Vagina (tissue), 2 donors: ENCODE results near the gene SMS. TPM values are rescaled to one million over a fixed set of nuclear protein-coding genes. Genes with fewer than 3 reads are reported as not detected.

ENCODE experiments used
- DNase-seq, 2 donors: peaks; one replicate each; pipeline ENCODE4 v3.0.0-alpha.2; 2017; ENCODE audit errors: extremely low spot score in 2 of 2
- H3K27ac ChIP-seq: fragments of 200-600 bp; sonication (generic); one replicate; pipeline ENCODE4 v1.5.1; 2019
- H3K27me3 ChIP-seq: fragments of 200-600 bp; sonication (generic); one replicate; pipeline ENCODE4 v1.5.1; 2019
- H3K36me3 ChIP-seq, 2 donors: fragments of 200-600 bp; sonication (generic); one replicate each; pipeline ENCODE4 v1.5.1; 2017 to 2019
- H3K4me1 ChIP-seq: fragments of 200-600 bp; sonication (generic); one replicate; pipeline ENCODE4 v1.5.1; 2019
- H3K4me3 ChIP-seq, 2 donors: fragments of 200-600 bp; sonication (generic); 1 replicate in 1 of 2; 2 replicates in 1 of 2; pipeline ENCODE4 v1.5.1; 2016 to 2019
- H3K9me3 ChIP-seq: fragments of 200-600 bp; sonication (generic); one replicate; pipeline ENCODE4 v1.5.1; 2019
- CTCF ChIP-seq, 3 experiments: fragments of 450-650 bp in 2 of 3; fragments of 200-600 bp in 1 of 3; sonication (generic) in 1 of 3; IDR thresholded peaks; one replicate each; pipeline ENCODE4 v1.5.1; 2017 to 2019; ENCODE audit warnings: antibody characterized with exemption in 3 of 3, mild to moderate bottlenecking in 2 of 3, moderate library complexity in 2 of 3
- POLR2A ChIP-seq, 2 donors: fragments of 450-650 bp; IDR thresholded peaks; one replicate each; pipeline ENCODE4 v1.6.1; 2017; ENCODE audit warnings: antibody characterized with exemption in 2 of 2, mild to moderate bottlenecking in 2 of 2, moderate library complexity in 2 of 2
- POLR2AphosphoS5 ChIP-seq, 2 donors: sonication (generic); formaldehyde crosslinking; IDR thresholded peaks; one replicate each; pipeline ENCODE4 v1.9.0; 2017; ENCODE audit warnings: antibody characterized with exemption in 2 of 2, mild to moderate bottlenecking in 2 of 2, low read depth in 1 of 2; ENCODE audit not compliant: insufficient read depth in 1 of 2
- intact Hi-C: fragments of 100-400 bp; cut with DNase I; formaldehyde crosslinking; loops from one replicate; pipeline ENCODE4 v1.15.1; 2023
- total RNA-seq: library from RNA; depleted of rRNA; stranded (reverse); fragments of >200 nt; gene quantifications from one replicate; pipeline ENCODE4 v1.2.3, GENCODE V29; 2016

SMS gene
- total RNA-seq, 1 donor from 2014 or later, result 36.8 TPM

DNA sequence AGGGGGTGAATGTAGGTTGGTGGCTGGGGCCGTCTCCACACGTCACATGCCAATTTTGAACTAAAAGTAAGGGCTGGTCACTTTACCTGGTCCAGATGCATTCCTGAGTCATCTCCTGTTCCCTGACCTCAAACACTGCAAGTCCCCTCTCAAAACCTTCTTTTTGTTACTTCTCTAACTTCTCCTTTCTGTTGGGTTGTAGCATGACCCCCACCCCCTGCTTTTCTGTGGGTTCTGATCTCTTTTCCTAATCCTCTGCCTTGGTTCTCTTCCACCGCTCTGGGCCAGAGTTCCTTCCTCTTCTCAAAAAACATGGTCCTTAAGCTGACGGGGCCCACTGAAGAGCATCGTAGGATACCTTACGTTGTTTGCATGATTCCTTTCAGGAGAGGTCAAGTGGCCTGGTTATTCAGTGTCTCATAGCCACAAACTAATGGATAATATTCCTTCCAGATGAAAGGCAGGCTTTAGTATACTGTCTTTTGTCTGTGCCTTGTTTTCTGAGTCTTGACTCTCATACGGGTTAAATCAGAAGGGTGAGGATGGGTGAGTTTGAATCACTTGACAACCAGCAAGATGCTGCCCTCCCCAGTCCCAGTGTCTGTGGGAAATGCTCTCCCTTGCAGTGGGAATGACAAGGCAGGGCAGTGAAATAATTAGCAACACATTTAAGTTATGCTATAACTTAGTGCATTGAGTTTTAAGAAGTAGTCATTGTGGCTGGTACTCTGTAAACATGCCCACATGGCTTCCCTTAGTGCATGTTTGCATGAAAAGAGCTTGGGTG is 15.1 kb downstream of the SMS start:
- H3K27me3 ChIP-seq, result no peaks in the 10 kb centered on the region
- no peak overlapping the region for H3K27ac ChIP-seq
- H3K4me3 ChIP-seq, result no peak overlapping the region
- H3K4me1 ChIP-seq, result peaks cover 11% of the 10 kb centered on the region
- H3K9me3 ChIP-seq, result no peaks in the 10 kb centered on the region
- no peak for DNase-seq
- no peak for TF ChIP-seq POLR2AphosphoS5 (IDR thresholded peaks at IDR 0.05; ENCODE audit: insufficient read depth in 1 of 2, low read depth in 1 of 2)
- no peak for TF ChIP-seq POLR2A (IDR thresholded peaks at IDR 0.05)
- no peak for TF ChIP-seq CTCF (IDR thresholded peaks at IDR 0.05)
- intact Hi-C loops, result no loop called here
- no peaks in the 10 kb centered on the region for H3K36me3 ChIP-seq

DNA sequence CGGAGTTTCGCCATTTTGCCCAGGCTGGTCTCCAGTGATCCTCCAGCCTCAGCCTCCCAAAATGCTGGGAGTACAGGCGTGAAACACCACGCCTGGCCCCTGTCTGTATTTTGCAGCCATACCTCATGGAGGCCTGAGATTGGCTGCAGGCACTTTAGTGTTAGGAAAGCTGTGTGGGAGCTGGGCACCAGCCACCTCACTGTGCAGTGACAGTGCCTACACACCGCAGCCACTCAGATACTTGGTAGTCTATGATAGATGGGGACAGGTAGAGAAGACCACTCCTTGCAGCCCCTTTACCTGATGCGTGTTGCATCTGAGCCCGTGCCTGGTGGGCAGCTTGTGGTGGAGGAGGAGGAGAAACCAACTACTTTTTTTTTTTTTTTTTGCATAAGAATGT is 16.3 kb downstream of the SMS start:
- H3K27me3 ChIP-seq, result no peaks in the 10 kb centered on the region
- H3K4me3 ChIP-seq, result no peak overlapping the region
- intact Hi-C loops, result no loop called here
- no peak overlapping the region for H3K27ac ChIP-seq
- no peak for DNase-seq
- no peaks in the 10 kb centered on the region for H3K9me3 ChIP-seq
- no peaks in the 10 kb centered on the region for H3K36me3 ChIP-seq
- TF ChIP-seq POLR2A (IDR thresholded peaks at IDR 0.05) (no peak), POLR2AphosphoS5 (IDR thresholded peaks at IDR 0.05; ENCODE audit: insufficient read depth in 1 of 2, low read depth in 1 of 2) (no peak), CTCF (IDR thresholded peaks at IDR 0.05) (no peak)
- peaks cover 11% of the 10 kb centered on the region for H3K4me1 ChIP-seq

DNA sequence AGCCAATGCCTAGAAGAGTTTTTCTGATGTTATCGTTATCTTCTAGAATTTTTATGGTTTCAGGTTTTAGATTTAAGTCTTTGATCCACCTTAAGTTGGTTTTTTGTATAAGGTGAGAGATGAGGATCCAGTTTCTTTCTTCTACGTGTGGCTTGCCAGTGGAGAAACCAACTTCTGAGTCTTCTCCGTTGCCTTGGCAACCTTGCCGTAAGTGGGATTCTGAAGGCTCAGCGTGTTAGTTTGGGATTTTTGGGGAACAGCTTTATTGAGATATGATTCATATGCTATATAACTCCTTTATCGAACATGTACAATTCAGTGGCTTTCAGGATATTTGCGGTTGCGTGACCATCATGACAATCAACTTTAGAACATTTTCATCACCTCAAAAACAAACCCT is 17.7 kb downstream of the SMS start:
- TF ChIP-seq POLR2AphosphoS5 (IDR thresholded peaks at IDR 0.05; ENCODE audit: insufficient read depth in 1 of 2, low read depth in 1 of 2) (no peak), POLR2A (IDR thresholded peaks at IDR 0.05) (no peak), CTCF (IDR thresholded peaks at IDR 0.05) (no peak)
- H3K4me1 ChIP-seq, result peaks cover 11% of the 10 kb centered on the region
- intact Hi-C loops, result no loop called here

DNA sequence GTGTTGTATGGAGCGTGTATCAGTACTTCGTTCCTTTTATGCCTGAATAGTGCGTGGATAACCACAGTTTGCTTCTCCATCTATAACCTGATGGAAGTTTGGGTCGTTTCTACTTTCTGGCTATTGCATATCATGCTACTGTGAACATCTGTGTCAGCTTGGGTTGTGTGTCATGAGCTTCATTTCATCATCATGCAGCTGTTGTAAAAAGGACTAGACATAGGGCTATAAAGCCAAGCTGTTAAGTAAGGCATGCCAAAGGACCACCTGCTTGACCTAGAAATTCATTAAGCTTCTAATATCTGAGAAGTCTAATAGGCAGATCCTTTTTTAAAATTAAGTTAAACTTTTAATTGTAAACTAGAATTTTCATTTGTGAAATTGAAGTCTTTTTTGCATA is 18.4 kb downstream of the SMS start:
- Histone ChIP-seq H3K4me1 (peaks cover 11% of the 10 kb centered on the region), H3K27me3 (no peaks in the 10 kb centered on the region)

More for the DNA sequence above, 17.7 kb downstream of the SMS start:
- no peak overlapping the region for H3K4me3 ChIP-seq
- H3K9me3 ChIP-seq, result no peaks in the 10 kb centered on the region
- DNase-seq, result no peak
- no peak overlapping the region for H3K27ac ChIP-seq
- H3K36me3 ChIP-seq, result no peaks in the 10 kb centered on the region
- no peaks in the 10 kb centered on the region for H3K27me3 ChIP-seq

GRCh38 chrX:21959362-21960051 is 19.0 kb downstream of the SMS start:
- intact Hi-C loops, result no loop called here
- H3K27ac ChIP-seq, result no peak overlapping the region

More for the DNA sequence above, 18.4 kb downstream of the SMS start:
- DNase-seq, result no peak
- H3K36me3 ChIP-seq, result no peaks in the 10 kb centered on the region
- no peak for TF ChIP-seq POLR2A (IDR thresholded peaks at IDR 0.05)
- H3K27ac ChIP-seq, result no peak overlapping the region
- intact Hi-C loops, result no loop called here
- H3K9me3 ChIP-seq, result no peaks in the 10 kb centered on the region
- H3K4me3 ChIP-seq, result no peak overlapping the region

More at GRCh38 chrX:21959362-21960051, 19.0 kb downstream of the SMS start:
- Histone ChIP-seq H3K4me1 (peaks cover 8% of the 10 kb centered on the region), H3K36me3 (no peaks in the 10 kb centered on the region), H3K9me3 (no peaks in the 10 kb centered on the region), H3K4me3 (no peak overlapping the region), H3K27me3 (no peaks in the 10 kb centered on the region)
- TF ChIP-seq POLR2AphosphoS5 (IDR thresholded peaks at IDR 0.05; ENCODE audit: insufficient read depth in 1 of 2, low read depth in 1 of 2) (no peak), CTCF (IDR thresholded peaks at IDR 0.05) (no peak), POLR2A (IDR thresholded peaks at IDR 0.05) (no peak)
- peak; percentile 37 to 77 for DNase-seq
